A549 (cell line): ENCODE data around the gene TBC1D24. TPM values are rescaled to one million over a fixed set of nuclear protein-coding genes. Genes with fewer than 3 reads are reported as not detected.

Source experiments
- ATAC-seq, 2 experiments: fragments of 200-7000 bp in 1 of 2; fragments of >200 bp in 1 of 2; cut with Nextera tagmentation in 1 of 2; cut with Tn5 transposase in 1 of 2; 3 replicates each; pipeline versions ENCODE4 v1.8.0 to v1.9.1; 2018 to 2020; ENCODE audit warnings: mild to moderate bottlenecking in 1 of 2, moderate library complexity in 1 of 2
- CTCF ChIA-PET: fragments of 300-600 bp; sonication (Branson Sonifier 250); formaldehyde crosslinking; extraction: SDS; loops from one replicate; lab custom pipeline; 2021; ENCODE audit warnings: antibody characterized with exemption, inconsistent platforms; lab: Yijun Ruan, JAX
- POLR2A ChIA-PET: fragments of 350-600 bp; formaldehyde crosslinking; extraction: SDS; loops from one replicate; lab custom pipeline; 2021; ENCODE audit warnings: antibody characterized with exemption, inconsistent platforms; lab: Yijun Ruan, JAX
- DNase-seq, 2 experiments: peaks; one replicate each; pipeline versions ENCODE4 v3.0.0 to v3.0.0-alpha.2; 2011 to 2016; ENCODE audit warnings: low read depth in 1 of 2, low spot score in 1 of 2
- FAIRE-seq: peaks from 2 replicates; lab custom pipeline; 2011; peaks lifted over from hg19 to GRCh38; lab: Jason Lieb, UNC
- H3K27ac ChIP-seq, 2 experiments: fragments of >200 bp; sonication (Bioruptor Twin); formaldehyde crosslinking; 3 replicates each; pipeline ENCODE4 v1.5.1; 2016 to 2017
- H3K4me1 ChIP-seq: fragments of >200 bp; sonication (Bioruptor Twin); formaldehyde crosslinking; 3 replicates; pipeline ENCODE4 v1.6.1; 2016
- H3K4me2 ChIP-seq: fragments of >200 bp; sonication (Bioruptor Twin); formaldehyde crosslinking; 3 replicates; pipeline ENCODE4 v1.6.1; 2016
- H3K4me3 ChIP-seq: fragments of >200 bp; sonication (Bioruptor Twin); formaldehyde crosslinking; 3 replicates; pipeline ENCODE4 v1.5.1; 2016
- H3K9me3 ChIP-seq: fragments of >200 bp; sonication (Bioruptor Twin); formaldehyde crosslinking; 3 replicates; pipeline ENCODE4 v1.6.1; 2016
- CHD2 ChIP-seq: fragments of 150-350 bp; IDR thresholded peaks from 2 replicates; pipeline ENCODE4 v1.6.1; 2014; ENCODE audit warnings: low read length; ENCODE audit not compliant: partially characterized antibody
- CHD4 ChIP-seq: fragments of 200-600 bp; sonication (generic); IDR thresholded peaks from 2 replicates; pipeline ENCODE4 v1.6.1; 2016; ENCODE audit warnings: antibody characterized with exemption, mild to moderate bottlenecking, borderline replicate concordance
- CTCF ChIP-seq: fragments of >200 bp; sonication (Bioruptor Twin); formaldehyde crosslinking; IDR thresholded peaks from 3 replicates; pipeline ENCODE4 v1.5.1; 2016
- E2F6 ChIP-seq: IDR thresholded peaks from 2 replicates; pipeline ENCODE4 v1.6.1; 2012; ENCODE audit warnings: low read depth, borderline replicate concordance
- EHF ChIP-seq: fragments of 250-450 bp; sonication (Bioruptor Pico); IDR thresholded peaks from 2 replicates; pipeline ENCODE4 v1.5.0; 2020; ENCODE audit warnings: mild to moderate bottlenecking
- FOSL2 ChIP-seq, 2 experiments: fragments of 450-650 bp in 1 of 2; fragments of >200 bp in 1 of 2; sonication (Bioruptor Twin) in 1 of 2; formaldehyde crosslinking; IDR thresholded peaks; 2 replicates each; pipeline versions ENCODE4 v1.5.0 to v1.6.1; 2016 to 2020; ENCODE audit warnings: mild to moderate bottlenecking in 1 of 2, moderate library complexity in 1 of 2
- FOXS1 ChIP-seq: fragments of 250-450 bp; sonication (Bioruptor Pico); IDR thresholded peaks from 2 replicates; pipeline ENCODE4 v1.5.0; 2020; ENCODE audit warnings: mild to moderate bottlenecking, moderate library complexity
- GATA3 ChIP-seq: IDR thresholded peaks from 2 replicates; pipeline ENCODE4 v1.6.1; 2012; ENCODE audit warnings: borderline replicate concordance
- HMGXB4 ChIP-seq: fragments of 250-450 bp; sonication (Bioruptor Pico); IDR thresholded peaks from 2 replicates; pipeline ENCODE4 v1.5.0; 2021; ENCODE audit warnings: mild to moderate bottlenecking, moderate library complexity, borderline replicate concordance
- HOXB13 ChIP-seq: fragments of 250-450 bp; sonication (Bioruptor Pico); IDR thresholded peaks from 2 replicates; pipeline ENCODE4 v1.5.0; 2020; ENCODE audit warnings: low read depth, mild to moderate bottlenecking, moderate library complexity
- JUNB ChIP-seq: fragments of >200 bp; sonication (Bioruptor Twin); formaldehyde crosslinking; IDR thresholded peaks from 2 replicates; pipeline ENCODE4 v1.6.1; 2016
- KDM5A ChIP-seq: fragments of 200-600 bp; sonication (generic); IDR thresholded peaks from 2 replicates; pipeline ENCODE4 v1.6.1; 2016; ENCODE audit warnings: antibody characterized with exemption, mild to moderate bottlenecking
- MAFK ChIP-seq: fragments of 450-650 bp; IDR thresholded peaks from 2 replicates; pipeline ENCODE4 v1.6.1; 2014; ENCODE audit not compliant: partially characterized antibody
- MAX ChIP-seq: IDR thresholded peaks from 2 replicates; pipeline ENCODE4 v1.6.1; 2012
- MYC ChIP-seq: IDR thresholded peaks from 2 replicates; pipeline ENCODE4 v1.6.1; 2012; ENCODE audit warnings: mild to moderate bottlenecking, inconsistent platforms, low read length, improper control_type of control experiment, borderline replicate concordance
- PBX3 ChIP-seq: IDR thresholded peaks from 2 replicates; pipeline ENCODE4 v1.6.1; 2012
- POLR2A ChIP-seq: IDR thresholded peaks from 2 replicates; pipeline ENCODE4 v1.6.1; 2012; ENCODE audit warnings: mild to moderate bottlenecking, low read length
- RARB ChIP-seq: fragments of 250-450 bp; sonication (Bioruptor Pico); IDR thresholded peaks from 2 replicates; pipeline ENCODE4 v1.8.0; 2021; ENCODE audit warnings: mild to moderate bottlenecking, moderate library complexity
- SMC3 ChIP-seq: fragments of >200 bp; sonication (Bioruptor Twin); formaldehyde crosslinking; IDR thresholded peaks from 3 replicates; pipeline ENCODE4 v1.6.1; 2018; ENCODE audit warnings: inconsistent platforms
- SREBF2 ChIP-seq: fragments of 450-650 bp; IDR thresholded peaks from 2 replicates; pipeline ENCODE4 v1.6.1; 2014; ENCODE audit warnings: mild to moderate bottlenecking, moderate library complexity
- TFCP2L1 ChIP-seq: fragments of 250-450 bp; sonication (Bioruptor Pico); IDR thresholded peaks from 2 replicates; pipeline ENCODE4 v1.5.0; 2021; ENCODE audit warnings: mild to moderate bottlenecking
- ZFP36 ChIP-seq: fragments of 450-650 bp; IDR thresholded peaks from 2 replicates; pipeline ENCODE4 v1.6.1; 2014; ENCODE audit warnings: borderline replicate concordance; ENCODE audit not compliant: partially characterized antibody
- WGBS: methylation state at CpG from one replicate; pipeline ENCODE4 v1.1.6; 2017; ENCODE audit errors: missing lambda C conversion rate; 5-methylcytosine and 5-hydroxymethylcytosine counted together
- polyA plus RNA-seq, 4 experiments: library from polyadenylated mRNA; depleted of rRNA in 3 of 4; stranded (reverse); fragments of >200 nt; fragmentation: RNase III in 1 of 4; extraction: RNeasy Plus Mini Kit Qiagen cat#74134 plus additional on column Dnase treatment in 1 of 4; gene quantifications; 2 replicates in 3 of 4; 3 replicates in 1 of 4; pipeline ENCODE4 v1.2.3, GENCODE V29; 2011 to 2017

The TBC1D24 gene
- polyA plus RNA-seq, 2 of the 4 experiments (the other 2 are of a cell fraction) = 4.2 to 7.3 TPM

GRCh38 chr16:2471016-2471652 lies 3.8 kb upstream of the TBC1D24 start, which contains the start of gene NTN3:
Gene NTN3, plus strand, starts transcription at chr16:2471297. Its CDS starts 405 bp downstream, at chr16:2471702.
- Histone ChIP-seq H3K4me2 (peak within 1 kb of the TSS; percentile 29; the same call in 2 of the 3 replicates), H3K4me1 (peaks cover 44% of the 10 kb centered on the region), H3K4me3 (no peak within 1 kb of the TSS), H3K27ac (peak within 1 kb of the TSS in 1 of 2 experiments; percentile 22; a peak in 1 of 6 replicates), H3K9me3 (no peaks in the 10 kb centered on the region)
- POLR2A ChIA-PET = no interaction called here
- ATAC-seq = no peak
- CTCF ChIA-PET = interaction anchor here (0.6 to 1.3 kb wide), 2 partner anchors 11 to 32 kb away, joined by 3 read pairs; partner anchors contain the start of gene TEDC2
- no CpG with 5 or more reads among the region's 59 CpGs for WGBS
- TF ChIP-seq CHD2 = no peak
- TF ChIP-seq MYC = no peak
- TF ChIP-seq EHF (CRISPR knock-in tag) = no peak
- no peak for DNase-seq
- no peak for FAIRE-seq

GRCh38 chr16:2471653-2472487 lies 3.1 kb upstream of the TBC1D24 start:
- H3K9me3 ChIP-seq = no peaks in the 10 kb centered on the region
- peak overlapping the region; percentile 29; the same call in 1 of the 3 replicates for H3K4me2 ChIP-seq
- no peak overlapping the region for H3K4me3 ChIP-seq
- WGBS = 93% methylated on average over 25 of the region's 61 CpGs
- no peak overlapping the region for H3K27ac ChIP-seq
- CTCF ChIA-PET = interaction anchor here (1.3 kb wide), 1 partner anchor 32 kb away, joined by 3 read pairs; no protein-coding TSS in a partner anchor
- peak; percentile 27; the same call in 1 of the 2 replicates for TF ChIP-seq PBX3
- no peak for TF ChIP-seq KDM5A
- no peak for FAIRE-seq
- H3K4me1 ChIP-seq = peaks cover 45% of the 10 kb centered on the region
- POLR2A ChIA-PET = no interaction called here
- no peak for DNase-seq
- no peak for ATAC-seq

GRCh38 chr16:2472488-2472864 lies 2.5 kb upstream of the TBC1D24 start:
- WGBS = 97% methylated on average over 17 of the region's 27 CpGs
- H3K4me1 ChIP-seq = peaks cover 42% of the 10 kb centered on the region
- H3K4me2 ChIP-seq = no peak overlapping the region
- FAIRE-seq (no peak), DNase-seq (no peak), ATAC-seq (no peak)
- H3K4me3 ChIP-seq = no peak overlapping the region
- no peaks in the 10 kb centered on the region for H3K9me3 ChIP-seq
- POLR2A ChIA-PET = no interaction called here
- peak; percentile 20; the same call in 1 of the 2 replicates for TF ChIP-seq POLR2A
- TF ChIP-seq RARB (CRISPR knock-in tag) = no peak
- no peak overlapping the region for H3K27ac ChIP-seq
- CTCF ChIA-PET = interaction anchor here (0.8 to 1.3 kb wide), 4 partner anchors 10 to 221 kb away, joined by 3 to 4 read pairs (median 3); partner anchors contain the start of genes CCNF and ECI1

- ChIA-PET POLR2A (interaction anchor here (0.6 kb wide), 1 partner anchor 204 kb away, joined by 4 read pairs; no protein-coding TSS in a partner anchor), CTCF (interaction anchor here (0.6 to 2.8 kb wide), 8 partner anchors 10 to 221 kb away, joined by 3 to 17 read pairs (median 4); partner anchors contain the start of genes ABCA3, CCNF, ECI1 and TEDC2)
- DNase-seq (no peak), FAIRE-seq (no peak), ATAC-seq (no peak)
- Histone ChIP-seq H3K27ac (peak overlapping the region; percentile 97 to 99; a peak in 5 of 6 replicates), H3K9me3 (no peaks in the 10 kb centered on the region), H3K4me2 (peak overlapping the region; percentile 100), H3K4me3 (peak overlapping the region; percentile 98), H3K4me1 (peaks cover 41% of the 10 kb centered on the region)
- 88% methylated on average over 14 of the region's 14 CpGs for WGBS
- no peak for TF ChIP-seq GATA3
- TF ChIP-seq CHD4 = no peak
- no peak for TF ChIP-seq HMGXB4
- no peak for TF ChIP-seq MAFK
- TF ChIP-seq E2F6 = no peak
- TF ChIP-seq TFCP2L1 (CRISPR knock-in tag) = no peak
- no peak for TF ChIP-seq FOXS1 (CRISPR knock-in tag)
- no peak for TF ChIP-seq JUNB
- TF ChIP-seq HOXB13 = no peak
- no peak for TF ChIP-seq MAX
- TF ChIP-seq FOSL2 (IDR thresholded peaks at IDR 0.05) = no peak
- TF ChIP-seq FOSL2 (CRISPR knock-in tag; IDR thresholded peaks at IDR 0.05) = no peak
- no peak for TF ChIP-seq SMC3
- no peak for TF ChIP-seq ZFP36
- no peak for TF ChIP-seq CTCF
- no peak for TF ChIP-seq SREBF2
Measured at GRCh38 chr16:2472885-2473445, 2.0 kb upstream of the TBC1D24 start.
